Breast epithelium (tissue), 4 donors: ENCODE measurements around the gene ANO2. TPM values are rescaled to one million over a fixed set of nuclear protein-coding genes. Genes with fewer than 3 reads are reported as not detected.

ENCODE experiments used
- DNase-seq, 2 donors: peaks; one replicate each; pipeline ENCODE4 v3.0.0-alpha.2; 2019; ENCODE audit warnings: low spot score in 2 of 2
- H3K27ac ChIP-seq, 2 donors: fragments of 200-600 bp; sonication (generic) in 1 of 2; one replicate each; pipeline ENCODE4 v1.5.1; 2016 to 2019; ENCODE audit warnings: mild to moderate bottlenecking in 1 of 2
- H3K27me3 ChIP-seq, 2 donors: fragments of 200-600 bp; sonication (generic) in 1 of 2; one replicate each; pipeline versions ENCODE4 v1.5.1 to v1.6.0; 2017 to 2019; ENCODE audit warnings: control low read depth in 1 of 2, mild to moderate bottlenecking in 1 of 2
- H3K36me3 ChIP-seq: fragments of 200-600 bp; one replicate; pipeline ENCODE4 v1.5.1; 2019
- H3K4me1 ChIP-seq, 2 donors: fragments of 200-600 bp; sonication (generic); one replicate each; pipeline ENCODE4 v1.5.1; 2016 to 2019; ENCODE audit warnings: control low read depth in 1 of 2
- H3K4me3 ChIP-seq, 3 donors: fragments of 200-600 bp; sonication (generic); 1 replicate in 2 of 3; 2 replicates in 1 of 3; pipeline ENCODE4 v1.5.1; 2016 to 2019; ENCODE audit warnings: mild to moderate bottlenecking in 3 of 3, moderate library complexity in 2 of 3
- H3K9me3 ChIP-seq, 2 donors: fragments of 200-600 bp; sonication (generic) in 1 of 2; one replicate each; pipeline ENCODE4 v1.5.1; 2016 to 2019; ENCODE audit warnings: control low read depth in 1 of 2
- CTCF ChIP-seq, 3 donors: fragments of 450-650 bp; IDR thresholded peaks; one replicate each; pipeline ENCODE4 v1.5.1; 2016 to 2017; ENCODE audit warnings: antibody characterized with exemption in 3 of 3, mild to moderate bottlenecking in 3 of 3, moderate library complexity in 3 of 3
- POLR2A ChIP-seq: fragments of 450-650 bp; IDR thresholded peaks from one replicate; pipeline ENCODE4 v1.6.1; 2016; ENCODE audit warnings: antibody characterized with exemption, mild to moderate bottlenecking, moderate library complexity
- POLR2AphosphoS5 ChIP-seq, 3 donors: sonication (generic); formaldehyde crosslinking; IDR thresholded peaks; one replicate each; pipeline ENCODE4 v1.6.1; 2017; ENCODE audit warnings: antibody characterized with exemption in 3 of 3
- intact Hi-C: fragments of 100-400 bp; cut with DNase I; formaldehyde crosslinking; loops from one replicate; pipeline ENCODE4 v1.15.1; 2023; ENCODE audit warnings: low total_unique reads
- total RNA-seq, 3 donors: library from RNA; depleted of rRNA; stranded (reverse); fragments of >200 nt; gene quantifications; one replicate each; pipeline ENCODE4 v1.1.0, GENCODE V29; 2016

The ANO2 gene
- total RNA-seq, 3 donors from 2014 or later: 5.0 to 33.1 (median 16.8) TPM

- H3K27me3 ChIP-seq: peaks cover 0 to 14% of the 10 kb centered on the region in 2 donors
- no peaks in the 10 kb centered on the region for H3K9me3 ChIP-seq
These were observed 380 bp downstream of the ANO2 start for GRCh38 chr12:5944688-5945070.

DNA sequence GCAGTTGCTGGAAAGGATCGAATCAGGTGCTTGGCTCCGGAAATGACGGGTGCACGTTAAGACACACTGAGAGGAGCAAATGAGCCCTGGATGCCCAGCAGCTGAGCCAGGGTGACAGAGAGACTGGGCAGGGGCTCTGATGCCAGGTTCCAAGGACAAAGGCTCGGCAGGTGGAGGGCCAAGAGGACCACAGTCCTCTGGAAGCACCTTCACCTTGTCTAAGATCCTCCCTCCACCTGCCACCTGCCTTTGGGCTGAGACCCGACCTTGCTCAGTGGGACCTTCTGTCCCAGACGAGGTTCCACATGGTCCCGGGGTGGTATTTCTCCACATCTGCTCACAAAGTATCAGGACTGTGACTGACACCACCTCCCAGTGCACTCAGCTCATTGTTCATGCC is 1.0 kb downstream of the ANO2 start:
- DNase-seq: no peak
- Histone ChIP-seq H3K27ac (no peak overlapping the region), H3K4me3 (no peak overlapping the region), H3K36me3 (no peaks in the 10 kb centered on the region), H3K4me1 (peaks cover 0 to 6% of the 10 kb centered on the region in 2 donors), H3K9me3 (no peaks in the 10 kb centered on the region), H3K27me3 (peaks cover 0 to 14% of the 10 kb centered on the region in 2 donors)
- TF ChIP-seq CTCF (IDR thresholded peaks at IDR 0.05): no peak
- intact Hi-C loops: no loop called here

More at GRCh38 chr12:5944688-5945070, 380 bp downstream of the ANO2 start:
- peak overlapping the region; percentile 36 to 74 (median 49) for H3K4me3 ChIP-seq
- H3K27ac ChIP-seq: no peak overlapping the region
- TF ChIP-seq CTCF (IDR thresholded peaks at IDR 0.05): no peak
- peaks cover 0 to 6% of the 10 kb centered on the region in 2 donors for H3K4me1 ChIP-seq
- DNase-seq: no peak
- no peaks in the 10 kb centered on the region for H3K36me3 ChIP-seq
- intact Hi-C loops: no loop called here

GRCh38 chr12:5941907-5942306 is 3.2 kb downstream of the ANO2 start:
- Histone ChIP-seq H3K36me3 (no peaks in the 10 kb centered on the region), H3K4me1 (peaks cover 0 to 6% of the 10 kb centered on the region in 2 donors), H3K4me3 (no peak overlapping the region), H3K9me3 (no peaks in the 10 kb centered on the region), H3K27ac (no peak overlapping the region), H3K27me3 (peaks cover 0 to 15% of the 10 kb centered on the region in 2 donors)
- TF ChIP-seq POLR2A: no peak
- TF ChIP-seq CTCF (IDR thresholded peaks at IDR 0.05): no peak
- TF ChIP-seq POLR2AphosphoS5 (IDR thresholded peaks at IDR 0.05): no peak
- no peak for DNase-seq
- intact Hi-C loops: no loop called here

DNA sequence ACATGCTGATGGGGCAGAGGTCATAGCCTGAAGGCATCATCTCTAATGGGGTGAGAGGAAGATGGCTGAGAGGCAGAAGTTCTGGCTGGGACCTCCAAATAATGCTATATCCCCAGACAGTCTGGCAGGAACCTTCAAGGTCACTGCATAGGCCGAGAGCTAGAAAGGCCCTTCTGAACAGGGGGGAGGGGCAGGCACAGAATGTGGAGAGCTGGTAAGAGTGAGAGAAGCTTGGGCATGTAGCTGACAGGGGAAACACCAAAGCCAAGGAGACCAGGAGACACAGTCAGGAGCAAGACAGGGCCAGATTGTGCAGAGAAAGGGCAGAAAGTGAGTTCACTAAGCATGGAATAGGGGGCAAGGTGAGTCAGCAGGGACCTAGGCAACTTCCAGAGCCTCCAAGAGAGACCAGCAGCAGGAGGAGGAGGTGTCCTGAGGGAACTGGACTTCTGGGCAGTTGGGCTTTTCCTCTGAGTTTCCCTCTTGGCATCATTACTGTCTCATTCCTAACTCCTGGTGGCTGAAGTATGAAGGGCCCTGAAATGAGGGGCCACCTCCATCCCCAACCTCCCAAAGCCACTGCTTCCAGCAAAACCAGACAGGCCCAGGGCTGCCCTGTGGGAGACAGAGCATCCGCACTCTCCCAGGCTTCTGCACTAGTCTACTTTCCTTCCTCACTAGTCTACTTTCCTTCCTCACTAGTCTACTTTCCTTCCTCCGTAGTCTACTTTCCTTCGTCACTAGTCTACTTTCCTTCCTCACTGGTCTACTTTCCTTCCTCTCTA is 17.1 kb downstream of the ANO2 start:
- intact Hi-C loops: no loop called here
- no peak overlapping the region for H3K4me3 ChIP-seq
- H3K27me3 ChIP-seq: peaks cover 0 to 7% of the 10 kb centered on the region in 2 donors
- DNase-seq: no peak
- no peaks in the 10 kb centered on the region for H3K36me3 ChIP-seq
- no peaks in the 10 kb centered on the region for H3K9me3 ChIP-seq
- no peaks in the 10 kb centered on the region for H3K4me1 ChIP-seq
- TF ChIP-seq CTCF (IDR thresholded peaks at IDR 0.05): no peak
- TF ChIP-seq POLR2A: no peak
- TF ChIP-seq POLR2AphosphoS5 (IDR thresholded peaks at IDR 0.05): no peak
- no peak overlapping the region for H3K27ac ChIP-seq

GRCh38 chr12:5925646-5926045 is 19.4 kb downstream of the ANO2 start:
- H3K4me3 ChIP-seq: no peak overlapping the region
- H3K4me1 ChIP-seq: no peaks in the 10 kb centered on the region
- H3K27ac ChIP-seq: no peak overlapping the region
- no peaks in the 10 kb centered on the region for H3K36me3 ChIP-seq
- H3K27me3 ChIP-seq: peaks cover 0 to 4% of the 10 kb centered on the region in 2 donors
- intact Hi-C loops: no loop called here
- no peaks in the 10 kb centered on the region for H3K9me3 ChIP-seq
- TF ChIP-seq CTCF (IDR thresholded peaks at IDR 0.05) (no peak), POLR2A (no peak), POLR2AphosphoS5 (IDR thresholded peaks at IDR 0.05) (no peak)
- DNase-seq: no peak
